ENCODE data around the gene PSME3. TPM values are rescaled to one million over a fixed set of nuclear protein-coding genes. Genes with fewer than 3 reads are reported as not detected.

The PSME3 gene
- total RNA-seq, 1 experiment from 2014 or later: 163 TPM

DNA sequence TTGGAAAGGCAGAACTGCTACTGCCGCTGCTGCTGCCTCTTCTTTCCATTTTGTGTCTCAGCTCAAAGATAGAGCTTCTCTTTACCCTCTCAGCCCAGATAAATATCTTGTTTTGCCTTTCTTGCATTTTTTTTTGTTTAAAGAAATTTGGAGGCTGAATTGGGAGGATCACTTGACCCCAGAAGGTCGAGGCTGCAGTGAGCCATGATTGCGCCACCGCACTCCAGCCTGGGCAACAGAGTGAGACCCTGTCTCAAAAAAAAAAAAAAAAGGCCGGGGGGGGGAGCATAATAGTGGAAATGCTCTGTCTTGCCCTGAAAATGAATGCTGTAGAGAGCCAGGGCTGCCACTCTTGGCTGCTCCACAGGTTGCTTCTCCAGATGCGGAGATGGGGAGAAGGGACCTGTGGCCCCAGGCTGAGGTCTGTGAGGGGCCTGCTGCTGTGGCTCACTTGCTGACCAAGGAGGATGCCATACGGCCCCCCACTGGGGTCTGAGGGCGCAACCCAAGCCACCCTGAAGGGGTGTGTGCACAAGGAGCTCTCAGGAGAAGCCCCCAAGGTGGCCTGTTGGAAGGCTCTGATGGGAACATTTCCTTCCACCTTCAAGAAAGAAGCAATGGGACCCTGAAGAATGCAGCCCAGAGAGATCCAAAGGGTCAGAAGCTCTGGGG, 45.9 kb downstream of the PSME3 start:
- POLR2A ChIA-PET: no interaction called here
- ATAC-seq: no peak
- intact Hi-C loops (cut with micrococcal nuclease): no loop called here

More for the DNA sequence above, 45.9 kb downstream of the PSME3 start:
- Histone ChIP-seq H3K4me3 (replicated peaks in 1 of 2; ENCODE audit: low read depth in 1 of 2, low read length in 2 of 2) (no peak overlapping the region), H3K4me1 (ENCODE audit: control insufficient read depth in 1 of 2, insufficient read depth in 2 of 2, low read length in 2 of 2) (no peaks in the 10 kb centered on the region; a peak in 1 of 4 replicates), H3K36me3 (ENCODE audit: control insufficient read depth in 1 of 2, insufficient read depth in 2 of 2, low read length in 2 of 2) (no peaks in the 10 kb centered on the region), H3K4me2 (ENCODE audit: low read length) (no peak overlapping the region), H3K79me2 (ENCODE audit: insufficient read depth, low read length) (no peaks in the 10 kb centered on the region), H3K27me3 (ENCODE audit: insufficient read depth, low read length) (no peaks in the 10 kb centered on the region), H3K9me3 (ENCODE audit: control insufficient read depth in 1 of 2, insufficient read depth in 1 of 2, low read depth in 1 of 2, low read length in 2 of 2) (no peaks in the 10 kb centered on the region), H3K9me2 (ENCODE audit: insufficient read depth) (no peaks in the 10 kb centered on the region), H3K27ac (ENCODE audit: low read depth, low read length) (no peak overlapping the region), H3K9ac (ENCODE audit: low read length) (no peak overlapping the region), H4K20me1 (ENCODE audit: insufficient read depth) (no peaks in the 10 kb centered on the region), H2AFZ (ENCODE audit: low read depth, low read length, poor library complexity, severe bottlenecking) (no peak overlapping the region)
- RAD21 ChIA-PET (ENCODE audit: low non-redundant PET in 1 of 2, low total read pairs in 2 of 2, uncharacterized antibody in 2 of 2, unreplicated experiment in 2 of 2): no interaction called here
- no peak for DNase-seq (ENCODE audit: low read depth, low spot score)
- CTCF ChIA-PET: no interaction called here
- no TSS peak for BruUV-seq (replicated peaks)
- TF ChIP-seq YY1 (IDR thresholded peaks at IDR 0.05; ENCODE audit: extremely low read depth, insufficient replicate concordance, low read depth, low read length): no peak
- no peak for TF ChIP-seq SIN3A (IDR thresholded peaks at IDR 0.05; ENCODE audit: low read depth)
- no peak for TF ChIP-seq CEBPB (IDR thresholded peaks at IDR 0.05; ENCODE audit: low read depth)
- TF ChIP-seq RAD21 (IDR thresholded peaks at IDR 0.05; ENCODE audit: low read depth): no peak
- TF ChIP-seq JUND (IDR thresholded peaks at IDR 0.05): no peak
- TF ChIP-seq, protein P1, sequence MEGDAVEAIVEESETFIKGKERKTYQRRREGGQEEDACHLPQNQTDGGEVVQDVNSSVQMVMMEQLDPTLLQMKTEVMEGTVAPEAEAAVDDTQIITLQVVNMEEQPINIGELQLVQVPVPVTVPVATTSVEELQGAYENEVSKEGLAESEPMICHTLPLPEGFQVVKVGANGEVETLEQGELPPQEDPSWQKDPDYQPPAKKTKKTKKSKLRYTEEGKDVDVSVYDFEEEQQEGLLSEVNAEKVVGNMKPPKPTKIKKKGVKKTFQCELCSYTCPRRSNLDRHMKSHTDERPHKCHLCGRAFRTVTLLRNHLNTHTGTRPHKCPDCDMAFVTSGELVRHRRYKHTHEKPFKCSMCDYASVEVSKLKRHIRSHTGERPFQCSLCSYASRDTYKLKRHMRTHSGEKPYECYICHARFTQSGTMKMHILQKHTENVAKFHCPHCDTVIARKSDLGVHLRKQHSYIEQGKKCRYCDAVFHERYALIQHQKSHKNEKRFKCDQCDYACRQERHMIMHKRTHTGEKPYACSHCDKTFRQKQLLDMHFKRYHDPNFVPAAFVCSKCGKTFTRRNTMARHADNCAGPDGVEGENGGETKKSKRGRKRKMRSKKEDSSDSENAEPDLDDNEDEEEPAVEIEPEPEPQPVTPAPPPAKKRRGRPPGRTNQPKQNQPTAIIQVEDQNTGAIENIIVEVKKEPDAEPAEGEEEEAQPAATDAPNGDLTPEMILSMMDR (IDR thresholded peaks at IDR 0.05 in 2 of 3, conservative IDR thresholded peaks at IDR 0.05 in 1 of 3; ENCODE audit: borderline replicate concordance in 1 of 3, insufficient read depth in 1 of 3, low read depth in 2 of 3, low read length in 2 of 3): no peak
- TF ChIP-seq ZFX (IDR thresholded peaks at IDR 0.05): no peak
- TF ChIP-seq TCF7L2 (IDR thresholded peaks at IDR 0.05; ENCODE audit: borderline replicate concordance, extremely low read depth, insufficient read depth, insufficient read length): no peak
- TF ChIP-seq ZBTB33 (IDR thresholded peaks at IDR 0.05; ENCODE audit: extremely low read depth, insufficient replicate concordance, low read length): no peak
- TF ChIP-seq FOSL1 (IDR thresholded peaks at IDR 0.05; ENCODE audit: low read depth): no peak
- TF ChIP-seq EGR1 (IDR thresholded peaks at IDR 0.05; ENCODE audit: low read depth): no peak
- no peak for TF ChIP-seq POLR2A (IDR thresholded peaks at IDR 0.05; ENCODE audit: borderline replicate concordance, extremely low read depth, insufficient read depth, insufficient read length)
- no peak for TF ChIP-seq POLR2AphosphoS5 (IDR thresholded peaks at IDR 0.05; ENCODE audit: low read depth, low read length)
- TF ChIP-seq ATF3 (IDR thresholded peaks at IDR 0.05): no peak
- TF ChIP-seq SRF (IDR thresholded peaks at IDR 0.05; ENCODE audit: low read depth): no peak
- TF ChIP-seq, protein P2, sequence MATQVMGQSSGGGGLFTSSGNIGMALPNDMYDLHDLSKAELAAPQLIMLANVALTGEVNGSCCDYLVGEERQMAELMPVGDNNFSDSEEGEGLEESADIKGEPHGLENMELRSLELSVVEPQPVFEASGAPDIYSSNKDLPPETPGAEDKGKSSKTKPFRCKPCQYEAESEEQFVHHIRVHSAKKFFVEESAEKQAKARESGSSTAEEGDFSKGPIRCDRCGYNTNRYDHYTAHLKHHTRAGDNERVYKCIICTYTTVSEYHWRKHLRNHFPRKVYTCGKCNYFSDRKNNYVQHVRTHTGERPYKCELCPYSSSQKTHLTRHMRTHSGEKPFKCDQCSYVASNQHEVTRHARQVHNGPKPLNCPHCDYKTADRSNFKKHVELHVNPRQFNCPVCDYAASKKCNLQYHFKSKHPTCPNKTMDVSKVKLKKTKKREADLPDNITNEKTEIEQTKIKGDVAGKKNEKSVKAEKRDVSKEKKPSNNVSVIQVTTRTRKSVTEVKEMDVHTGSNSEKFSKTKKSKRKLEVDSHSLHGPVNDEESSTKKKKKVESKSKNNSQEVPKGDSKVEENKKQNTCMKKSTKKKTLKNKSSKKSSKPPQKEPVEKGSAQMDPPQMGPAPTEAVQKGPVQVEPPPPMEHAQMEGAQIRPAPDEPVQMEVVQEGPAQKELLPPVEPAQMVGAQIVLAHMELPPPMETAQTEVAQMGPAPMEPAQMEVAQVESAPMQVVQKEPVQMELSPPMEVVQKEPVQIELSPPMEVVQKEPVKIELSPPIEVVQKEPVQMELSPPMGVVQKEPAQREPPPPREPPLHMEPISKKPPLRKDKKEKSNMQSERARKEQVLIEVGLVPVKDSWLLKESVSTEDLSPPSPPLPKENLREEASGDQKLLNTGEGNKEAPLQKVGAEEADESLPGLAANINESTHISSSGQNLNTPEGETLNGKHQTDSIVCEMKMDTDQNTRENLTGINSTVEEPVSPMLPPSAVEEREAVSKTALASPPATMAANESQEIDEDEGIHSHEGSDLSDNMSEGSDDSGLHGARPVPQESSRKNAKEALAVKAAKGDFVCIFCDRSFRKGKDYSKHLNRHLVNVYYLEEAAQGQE (IDR thresholded peaks at IDR 0.05; ENCODE audit: low read depth): no peak
- no peak for TF ChIP-seq EZH2phosphoT487 (IDR thresholded peaks at IDR 0.05; ENCODE audit: borderline replicate concordance)
- TF ChIP-seq ZNF274 (IDR thresholded peaks at IDR 0.05; ENCODE audit: low read depth, low read length): no peak
- TF ChIP-seq MAX (IDR thresholded peaks at IDR 0.05): no peak
